Retinal pigment epithelial cell (primary cell): ENCODE results near the gene GOLT1A.
A peak's percentile ranks its signal among the peaks of the same experiment; 100 is the strongest.

Experiments used
- DNase-seq: peaks from one replicate; pipeline ENCODE4 v3.0.0-alpha.2; 2010; ENCODE audit warnings: low read depth
- H3K4me3 ChIP-seq: 2 replicates; pipeline ENCODE4 v1.5.1; 2011; ENCODE audit warnings: mild to moderate bottlenecking, low read length, control low read depth, moderate library complexity
- TF ChIP-seq, protein P1 (sequence below): conservative IDR thresholded peaks from 2 replicates; pipeline ENCODE4 v1.5.1; 2011; ENCODE audit warnings: low read depth, low read length, control low read depth, inconsistent platforms

The GOLT1A gene

DNA sequence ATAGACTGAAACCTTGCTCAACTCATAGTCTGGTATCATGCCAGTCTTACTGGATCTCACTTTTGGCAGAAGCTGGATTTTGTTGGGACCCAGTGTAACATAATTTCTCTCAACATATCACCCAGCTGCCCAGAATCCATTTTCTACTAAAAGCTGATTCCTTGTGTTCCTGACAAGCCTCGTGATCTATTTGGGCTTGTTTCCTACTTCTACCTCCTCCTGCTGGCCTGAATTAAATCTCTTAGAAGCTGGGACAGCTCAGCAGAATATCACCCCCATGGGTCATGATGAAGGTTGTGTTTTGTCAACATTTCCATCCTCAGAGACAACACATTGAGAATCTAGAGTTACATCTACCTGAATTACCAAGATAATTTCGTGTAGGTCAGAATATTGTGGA is 7.7 kb downstream of the GOLT1A start:
- no peak overlapping the region for H3K4me3 ChIP-seq
- no peak for DNase-seq
- TF ChIP-seq, protein P1, sequence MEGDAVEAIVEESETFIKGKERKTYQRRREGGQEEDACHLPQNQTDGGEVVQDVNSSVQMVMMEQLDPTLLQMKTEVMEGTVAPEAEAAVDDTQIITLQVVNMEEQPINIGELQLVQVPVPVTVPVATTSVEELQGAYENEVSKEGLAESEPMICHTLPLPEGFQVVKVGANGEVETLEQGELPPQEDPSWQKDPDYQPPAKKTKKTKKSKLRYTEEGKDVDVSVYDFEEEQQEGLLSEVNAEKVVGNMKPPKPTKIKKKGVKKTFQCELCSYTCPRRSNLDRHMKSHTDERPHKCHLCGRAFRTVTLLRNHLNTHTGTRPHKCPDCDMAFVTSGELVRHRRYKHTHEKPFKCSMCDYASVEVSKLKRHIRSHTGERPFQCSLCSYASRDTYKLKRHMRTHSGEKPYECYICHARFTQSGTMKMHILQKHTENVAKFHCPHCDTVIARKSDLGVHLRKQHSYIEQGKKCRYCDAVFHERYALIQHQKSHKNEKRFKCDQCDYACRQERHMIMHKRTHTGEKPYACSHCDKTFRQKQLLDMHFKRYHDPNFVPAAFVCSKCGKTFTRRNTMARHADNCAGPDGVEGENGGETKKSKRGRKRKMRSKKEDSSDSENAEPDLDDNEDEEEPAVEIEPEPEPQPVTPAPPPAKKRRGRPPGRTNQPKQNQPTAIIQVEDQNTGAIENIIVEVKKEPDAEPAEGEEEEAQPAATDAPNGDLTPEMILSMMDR: peak; percentile 18

DNA sequence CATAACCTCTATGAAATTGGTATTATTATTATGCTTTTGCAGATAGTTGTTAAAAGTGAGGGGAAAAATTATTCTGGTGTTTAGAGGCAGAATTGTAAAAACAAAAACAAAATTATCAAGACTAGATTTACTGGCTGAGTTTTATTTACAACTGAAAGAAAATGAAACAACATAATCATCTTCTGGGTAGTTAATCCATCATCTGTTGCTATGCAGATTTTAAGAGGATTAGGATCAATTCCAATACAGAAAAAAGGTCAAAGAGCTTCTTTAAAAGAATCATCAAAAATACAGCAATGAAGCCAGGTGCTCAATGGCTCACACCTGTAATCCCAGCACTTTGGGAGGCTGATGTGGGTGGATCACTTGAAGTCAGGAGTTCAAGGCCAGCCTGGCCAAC is 8.3 kb downstream of the GOLT1A start:
- DNase-seq: no peak
- no peak overlapping the region for H3K4me3 ChIP-seq
- TF ChIP-seq, protein P1: no peak

DNA sequence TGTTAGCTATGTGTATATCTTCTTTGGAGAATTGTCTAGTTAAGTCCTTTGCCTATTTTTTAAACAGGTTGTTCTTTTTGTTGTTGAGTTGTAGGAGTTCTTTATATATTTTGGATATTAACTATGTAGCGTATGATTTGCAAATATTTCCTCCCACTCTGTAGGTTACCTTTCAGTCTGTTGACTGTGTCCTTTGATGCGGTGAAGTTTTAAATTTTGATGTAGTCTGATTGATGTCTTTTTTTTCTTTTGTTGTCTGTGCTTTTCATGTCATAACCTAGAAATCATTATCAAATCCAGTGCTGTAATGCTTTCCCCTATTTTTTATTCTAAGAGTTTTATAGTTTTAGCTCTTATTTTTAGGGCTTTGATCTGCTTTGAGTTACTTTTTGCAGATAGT is 8.8 kb downstream of the GOLT1A start:
- DNase-seq: no peak
- H3K4me3 ChIP-seq: no peak overlapping the region
- TF ChIP-seq, protein P1: no peak

DNA sequence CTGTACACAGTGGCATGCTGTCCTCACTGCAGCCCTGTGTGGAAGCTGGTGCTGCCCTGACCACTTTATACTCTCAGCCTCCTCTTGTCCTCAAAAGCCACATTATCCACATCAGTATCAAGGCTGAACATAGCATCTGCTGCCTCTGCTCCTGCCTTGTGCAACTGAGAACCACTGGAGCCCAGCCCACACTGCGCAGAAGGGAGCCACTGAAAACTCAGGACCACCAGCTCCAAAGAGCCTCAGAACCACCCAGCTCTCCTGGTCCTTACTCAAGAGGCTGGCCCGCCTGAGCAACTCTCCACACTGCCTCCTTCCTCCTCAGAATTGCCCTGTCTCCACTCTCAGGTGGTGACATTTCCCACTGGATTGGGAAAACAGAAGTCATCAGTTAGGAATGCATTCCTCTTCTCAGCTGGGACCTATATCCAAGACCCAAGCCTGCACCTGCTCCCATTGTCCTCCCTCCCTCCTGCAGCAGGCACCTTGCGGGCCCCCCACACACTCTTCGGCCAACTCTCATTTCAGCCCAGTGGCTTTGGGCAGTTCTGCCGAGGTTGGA is 10.5 kb downstream of the GOLT1A start:
- DNase-seq: no peak
- H3K4me3 ChIP-seq: no peak overlapping the region
- TF ChIP-seq, protein P1: no peak

DNA sequence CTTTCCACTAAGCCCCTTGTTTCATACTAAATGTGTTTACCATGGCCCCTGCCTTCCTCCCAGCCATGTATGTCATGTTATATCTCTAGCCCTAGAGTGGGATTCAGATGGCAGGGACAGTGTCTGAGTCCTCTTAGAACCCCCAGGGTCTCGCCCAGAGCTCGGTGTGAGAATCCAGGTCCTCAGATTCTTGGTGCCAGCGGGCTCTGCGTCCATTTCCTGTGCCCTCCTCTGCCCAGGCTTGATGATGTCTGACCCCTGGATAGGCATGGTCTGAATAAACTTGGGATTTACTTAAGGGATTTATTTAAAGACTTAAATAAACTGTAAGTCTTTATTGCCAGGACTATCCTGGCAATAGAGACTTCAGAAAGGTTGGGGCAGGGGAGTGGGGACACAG is 11.3 kb downstream of the GOLT1A start:
- TF ChIP-seq, protein P1: no peak
- DNase-seq: no peak
- no peak overlapping the region for H3K4me3 ChIP-seq

DNA sequence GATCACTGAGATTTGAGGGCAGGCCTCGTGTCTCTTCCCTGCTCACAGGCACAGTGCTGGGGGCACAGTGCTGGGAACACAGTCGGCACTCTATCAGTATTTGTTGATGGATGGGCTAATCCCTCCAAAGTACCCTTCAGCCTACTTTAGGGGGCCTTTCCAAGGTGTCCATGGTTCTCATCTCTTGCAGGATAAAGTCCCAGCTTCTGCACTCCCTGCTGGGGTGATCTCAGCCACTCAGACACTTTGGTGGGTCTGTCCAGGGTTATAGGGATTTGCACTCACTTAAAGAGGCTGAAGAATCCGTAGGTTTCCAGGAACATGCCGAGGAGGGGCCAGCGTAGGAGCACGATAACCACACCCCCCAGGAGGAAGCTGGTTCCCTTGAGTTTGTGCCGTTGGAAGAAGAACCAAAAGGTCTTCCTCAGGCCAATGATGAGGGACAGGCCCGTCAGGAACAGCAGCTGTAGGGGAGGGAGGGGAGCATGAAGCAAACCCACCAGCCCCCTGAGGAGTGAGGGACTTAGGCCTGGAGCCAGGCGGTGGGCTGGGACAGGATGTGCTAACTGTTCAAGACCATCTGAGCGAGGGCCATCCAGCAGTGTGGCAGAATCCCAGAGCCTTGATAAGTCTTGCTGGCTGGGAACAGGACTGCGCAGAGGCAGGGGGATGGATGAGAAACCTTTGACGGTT is 12.3 kb downstream of the GOLT1A start:
- H3K4me3 ChIP-seq: no peak overlapping the region
- TF ChIP-seq, protein P1: no peak
- no peak for DNase-seq

DNA sequence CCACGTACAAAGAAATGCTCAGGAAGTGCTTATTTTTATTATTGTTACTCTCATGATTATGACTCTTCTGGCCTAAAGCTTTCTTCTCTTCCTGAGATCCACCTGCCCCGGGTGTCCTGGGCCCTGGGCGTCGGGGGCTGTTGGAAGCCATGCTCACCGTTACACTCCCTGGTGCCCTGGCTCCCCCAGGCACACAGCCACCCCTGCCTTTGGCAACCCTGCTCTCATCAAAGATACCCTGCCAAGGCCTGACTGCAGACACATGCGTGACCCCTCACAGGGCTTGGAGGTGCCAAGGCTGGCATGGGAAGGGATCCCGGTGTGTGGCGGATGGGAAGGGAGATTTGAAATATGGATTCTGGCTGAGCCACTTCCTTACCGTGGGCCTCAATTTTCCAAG is 14.2 kb downstream of the GOLT1A start:
- no peak for DNase-seq
- no peak overlapping the region for H3K4me3 ChIP-seq
- TF ChIP-seq, protein P1: no peak
